Measurements from ENCODE around the gene PPP2CA. TPM values are rescaled to one million over a fixed set of nuclear protein-coding genes. Genes with fewer than 3 reads are reported as not detected.

PPP2CA gene
- total RNA-seq, 4 donors from 2014 or later = 30.4 to 198 (median 147) TPM

DNA sequence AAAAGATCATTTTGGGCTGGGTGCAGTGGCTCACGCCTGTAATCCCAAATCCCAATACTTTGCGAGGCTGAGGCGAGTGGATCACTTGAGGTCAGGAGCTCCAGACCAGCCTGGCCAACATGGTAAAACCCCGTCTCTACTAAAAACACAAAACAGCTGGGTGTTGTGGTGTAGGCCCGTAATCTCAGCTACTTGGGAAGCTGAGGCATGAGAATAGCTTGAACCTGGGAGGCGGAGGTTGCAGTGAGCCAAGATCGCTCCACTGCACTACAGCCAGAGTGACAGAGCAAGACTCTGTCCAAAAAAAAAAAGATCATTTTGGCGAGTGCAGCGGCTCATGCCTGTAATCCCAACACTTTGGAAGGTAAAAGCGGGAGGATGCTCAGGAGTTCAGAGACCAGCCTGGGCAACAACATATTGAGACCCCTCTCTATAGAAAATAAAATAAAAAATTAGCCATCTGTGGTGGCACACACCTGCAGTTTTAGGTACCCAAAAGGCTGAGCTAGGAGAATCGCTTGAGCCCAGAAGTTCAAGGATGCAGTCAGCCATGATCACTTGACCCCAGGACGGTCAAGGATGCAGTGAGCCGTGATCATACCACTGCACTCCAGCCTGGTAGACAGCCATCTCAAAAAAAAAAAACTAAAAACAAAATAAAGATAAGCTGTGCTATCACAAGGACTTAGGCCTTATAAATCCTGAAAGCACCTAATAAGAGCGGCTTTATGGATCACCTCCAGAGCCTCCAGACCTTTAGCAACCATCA is 16.2 kb downstream of the PPP2CA start:
- no peak overlapping the region for H3K4me3 ChIP-seq
- in situ Hi-C loops (cut with MboI; ENCODE audit: low pct_ligation_motif_present in 1 of 4, low pct_unique_long_range_greater_than_20kb in 1 of 4, low sequenced_read_pairs in 3 of 4) = no loop called here
- DNase-seq = no peak
- WGBS, 2 donors (ENCODE audit: low coverage in 1 of 2) = 65 to 100% methylated on average over 1 to 14 of the region's 14 CpGs
- H3K36me3 ChIP-seq = peaks cover 0 to 8% (median 0%) of the 10 kb centered on the region in 4 donors
- TF ChIP-seq, protein P1, sequence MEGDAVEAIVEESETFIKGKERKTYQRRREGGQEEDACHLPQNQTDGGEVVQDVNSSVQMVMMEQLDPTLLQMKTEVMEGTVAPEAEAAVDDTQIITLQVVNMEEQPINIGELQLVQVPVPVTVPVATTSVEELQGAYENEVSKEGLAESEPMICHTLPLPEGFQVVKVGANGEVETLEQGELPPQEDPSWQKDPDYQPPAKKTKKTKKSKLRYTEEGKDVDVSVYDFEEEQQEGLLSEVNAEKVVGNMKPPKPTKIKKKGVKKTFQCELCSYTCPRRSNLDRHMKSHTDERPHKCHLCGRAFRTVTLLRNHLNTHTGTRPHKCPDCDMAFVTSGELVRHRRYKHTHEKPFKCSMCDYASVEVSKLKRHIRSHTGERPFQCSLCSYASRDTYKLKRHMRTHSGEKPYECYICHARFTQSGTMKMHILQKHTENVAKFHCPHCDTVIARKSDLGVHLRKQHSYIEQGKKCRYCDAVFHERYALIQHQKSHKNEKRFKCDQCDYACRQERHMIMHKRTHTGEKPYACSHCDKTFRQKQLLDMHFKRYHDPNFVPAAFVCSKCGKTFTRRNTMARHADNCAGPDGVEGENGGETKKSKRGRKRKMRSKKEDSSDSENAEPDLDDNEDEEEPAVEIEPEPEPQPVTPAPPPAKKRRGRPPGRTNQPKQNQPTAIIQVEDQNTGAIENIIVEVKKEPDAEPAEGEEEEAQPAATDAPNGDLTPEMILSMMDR (IDR thresholded peaks at IDR 0.05) = no peak
- no peak for TF ChIP-seq POLR2AphosphoS5 (IDR thresholded peaks at IDR 0.05)
- no peak for TF ChIP-seq EP300 (IDR thresholded peaks at IDR 0.05; ENCODE audit: low read depth)
- no peak for TF ChIP-seq POLR2A (IDR thresholded peaks at IDR 0.05)
- intact Hi-C loops (cut with DNase I; ENCODE audit: low total_unique reads) = no loop called here
- no peaks in the 10 kb centered on the region for H3K9me3 ChIP-seq
- H3K4me1 ChIP-seq = peaks cover 4 to 36% (median 23%) of the 10 kb centered on the region in 4 donors
- H3K27ac ChIP-seq = no peak overlapping the region
- no peaks in the 10 kb centered on the region for H3K27me3 ChIP-seq

DNA sequence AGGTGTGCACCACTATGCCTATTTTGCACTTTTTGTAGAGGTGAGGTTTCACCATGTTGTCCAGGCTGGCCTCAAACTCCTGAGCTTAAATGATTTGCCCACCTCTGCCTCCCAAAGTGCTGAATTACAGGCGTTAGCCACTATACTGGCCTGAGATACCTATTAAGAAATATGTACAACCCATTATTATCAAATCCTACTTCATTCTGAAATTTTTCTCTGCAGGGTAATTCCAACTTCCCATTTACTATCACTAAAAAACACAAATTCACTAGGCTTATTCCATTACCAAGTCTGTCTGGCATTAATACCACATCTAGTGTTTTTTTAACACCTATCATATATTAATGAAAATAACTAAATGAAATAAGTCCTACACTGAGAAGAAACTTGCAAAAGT is 18.2 kb downstream of the PPP2CA start:
- DNase-seq = no peak
- no peak overlapping the region for H3K27ac ChIP-seq
- peaks cover 4 to 26% (median 20%) of the 10 kb centered on the region in 4 donors for H3K4me1 ChIP-seq
- in situ Hi-C loops (cut with MboI; ENCODE audit: low pct_ligation_motif_present in 1 of 4, low pct_unique_long_range_greater_than_20kb in 1 of 4, low sequenced_read_pairs in 3 of 4) = no loop called here
- H3K4me3 ChIP-seq = no peak overlapping the region
- H3K27me3 ChIP-seq = no peaks in the 10 kb centered on the region
- no peaks in the 10 kb centered on the region for H3K9me3 ChIP-seq
- TF ChIP-seq, protein P1 (IDR thresholded peaks at IDR 0.05) = no peak
- no peak for TF ChIP-seq POLR2A (IDR thresholded peaks at IDR 0.05)
- TF ChIP-seq EP300 (IDR thresholded peaks at IDR 0.05; ENCODE audit: low read depth) = no peak
- TF ChIP-seq POLR2AphosphoS5 (IDR thresholded peaks at IDR 0.05) = no peak
- intact Hi-C loops (cut with DNase I; ENCODE audit: low total_unique reads) = no loop called here
- peaks cover 0 to 3% (median under 1%) of the 10 kb centered on the region in 4 donors for H3K36me3 ChIP-seq
- 86 to 94% methylated on average over 1 of the region's 1 CpG for WGBS, 2 donors (ENCODE audit: low coverage in 1 of 2)

DNA sequence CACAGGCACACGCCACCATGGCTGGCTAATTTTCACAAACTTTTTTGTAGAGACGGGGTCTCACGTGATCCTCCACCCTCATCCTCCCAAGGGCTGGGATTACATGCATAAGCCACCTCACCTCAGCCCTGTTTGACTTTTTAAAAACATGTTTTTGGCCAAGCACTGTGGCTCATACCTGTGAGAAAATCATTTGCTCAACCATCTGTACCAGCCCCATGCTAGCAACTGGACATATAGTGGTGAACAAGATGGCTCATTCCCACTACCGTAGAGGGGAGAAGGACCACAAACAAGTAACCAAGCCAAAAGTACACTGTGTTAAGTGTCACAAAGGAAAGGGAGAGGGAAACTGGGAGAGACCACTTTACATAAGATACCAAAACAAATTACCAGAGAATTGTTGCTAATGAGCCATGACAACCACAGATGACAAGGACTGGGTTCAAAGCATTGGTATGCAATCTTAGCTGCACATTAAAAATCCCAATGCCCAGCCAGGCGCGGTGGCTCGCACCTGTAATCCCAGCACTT is 19.2 kb downstream of the PPP2CA start:
- H3K4me1 ChIP-seq = peaks cover 4 to 26% (median 20%) of the 10 kb centered on the region in 4 donors
- no peaks in the 10 kb centered on the region for H3K27me3 ChIP-seq
- H3K36me3 ChIP-seq = peaks cover 0 to 4% (median 3%) of the 10 kb centered on the region in 4 donors
- DNase-seq = no peak
- H3K4me3 ChIP-seq = no peak overlapping the region
- H3K9me3 ChIP-seq = no peaks in the 10 kb centered on the region
- H3K27ac ChIP-seq = no peak overlapping the region
- in situ Hi-C loops (cut with MboI; ENCODE audit: low pct_ligation_motif_present in 1 of 4, low pct_unique_long_range_greater_than_20kb in 1 of 4, low sequenced_read_pairs in 3 of 4) = no loop called here
- WGBS, 2 donors (ENCODE audit: low coverage in 1 of 2) = 80 to 82% methylated on average over 6 to 7 of the region's 7 CpGs
- TF ChIP-seq, protein P1 (IDR thresholded peaks at IDR 0.05) = no peak
- TF ChIP-seq POLR2AphosphoS5 (IDR thresholded peaks at IDR 0.05) (no peak), EP300 (IDR thresholded peaks at IDR 0.05; ENCODE audit: low read depth) (no peak), POLR2A (IDR thresholded peaks at IDR 0.05) (no peak)
- intact Hi-C loops (cut with DNase I; ENCODE audit: low total_unique reads) = no loop called here

DNA sequence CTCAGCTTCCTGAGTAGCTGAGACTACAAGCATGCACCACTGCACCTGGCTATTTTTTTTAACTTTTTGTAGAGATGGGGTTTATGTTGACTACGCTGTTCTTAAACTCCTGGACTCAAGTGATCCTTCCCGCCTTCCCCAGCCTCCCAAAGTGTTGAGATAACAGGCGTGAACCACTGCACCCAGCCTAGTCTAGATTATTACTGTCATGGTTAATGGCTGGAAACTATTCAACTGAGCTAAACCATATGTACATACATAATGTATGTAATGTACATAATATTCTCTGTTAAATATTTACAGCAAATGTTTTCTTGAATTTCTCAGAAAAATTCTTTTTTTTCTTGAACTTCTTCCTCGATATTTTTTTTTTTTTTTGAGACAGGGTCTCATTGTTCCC is 21.3 kb downstream of the PPP2CA start:
- in situ Hi-C loops (cut with MboI; ENCODE audit: low pct_ligation_motif_present in 1 of 4, low pct_unique_long_range_greater_than_20kb in 1 of 4, low sequenced_read_pairs in 3 of 4) (no loop called here), intact Hi-C loops (cut with DNase I; ENCODE audit: low total_unique reads) (no loop called here)
- WGBS, 2 donors (ENCODE audit: low coverage in 1 of 2) = 94 to 96% methylated on average over 3 to 4 of the region's 4 CpGs
- no peaks in the 10 kb centered on the region for H3K9me3 ChIP-seq
- no peak for TF ChIP-seq POLR2AphosphoS5 (IDR thresholded peaks at IDR 0.05)
- no peak for TF ChIP-seq EP300 (IDR thresholded peaks at IDR 0.05; ENCODE audit: low read depth)
- TF ChIP-seq, protein P1 (IDR thresholded peaks at IDR 0.05) = no peak
- no peak for TF ChIP-seq POLR2A (IDR thresholded peaks at IDR 0.05)
- H3K36me3 ChIP-seq = peaks cover 0 to 25% (median 13%) of the 10 kb centered on the region in 4 donors
- no peak overlapping the region for H3K4me3 ChIP-seq
- H3K4me1 ChIP-seq = peaks cover 0 to 10% (median 7%) of the 10 kb centered on the region in 4 donors
- H3K27me3 ChIP-seq = no peaks in the 10 kb centered on the region
- no peak overlapping the region for H3K27ac ChIP-seq
- DNase-seq = no peak
